ENCODE measurements around the gene RSPO3.
"Not testable (repeated sequence)": the region's sequence is repeated elsewhere in the genome, so short reads cannot be mapped to it uniquely, and the experiment has no call there.

Gene RSPO3

GRCh38 chr6:127118298-127119101 is at the start of gene RSPO3:
RSPO3 (plus strand) TSS chr6:127118671; CDS start chr6:127119193, 522 bp downstream.
- no peak for DNase-seq (ENCODE audit: low read depth)

- DNase-seq (ENCODE audit: low read depth) = no peak
These were observed 48.7 kb upstream of the RSPO3 start for GRCh38 chr6:127069659-127070279.

- DNase-seq (ENCODE audit: low read depth) = no peak
These were observed 45.2 kb upstream of the RSPO3 start for GRCh38 chr6:127073222-127073621.

GRCh38 chr6:127076466-127076865 is 42.0 kb upstream of the RSPO3 start:
- DNase-seq (ENCODE audit: low read depth) = no peak

- DNase-seq (ENCODE audit: low read depth) = no peak
These were observed 40.6 kb upstream of the RSPO3 start for GRCh38 chr6:127077886-127078285.

- no peak for DNase-seq (ENCODE audit: low read depth)
These were observed 39.8 kb upstream of the RSPO3 start for GRCh38 chr6:127078669-127079068.

- DNase-seq (ENCODE audit: low read depth) = no peak
These were observed 38.8 kb upstream of the RSPO3 start for GRCh38 chr6:127079681-127080080.

- DNase-seq (ENCODE audit: low read depth) = no peak
These were observed 38.4 kb upstream of the RSPO3 start for GRCh38 chr6:127080081-127080480.

GRCh38 chr6:127083231-127083962 is 35.1 kb upstream of the RSPO3 start:
- DNase-seq (ENCODE audit: low read depth) = no peak

GRCh38 chr6:127083963-127084310 is 34.5 kb upstream of the RSPO3 start:
- no peak for DNase-seq (ENCODE audit: low read depth)

- no peak for DNase-seq (ENCODE audit: low read depth)
These were observed 33.3 kb upstream of the RSPO3 start for GRCh38 chr6:127085181-127085580.

- no peak for DNase-seq (ENCODE audit: low read depth)
These were observed 28.4 kb upstream of the RSPO3 start for GRCh38 chr6:127090051-127090450.

GRCh38 chr6:127092466-127092865 is 26.0 kb upstream of the RSPO3 start:
- DNase-seq (ENCODE audit: low read depth) = no peak

GRCh38 chr6:127094791-127095190 is 23.7 kb upstream of the RSPO3 start:
- DNase-seq (ENCODE audit: low read depth) = no peak

GRCh38 chr6:127096167-127096566 is 22.3 kb upstream of the RSPO3 start:
- no peak for DNase-seq (ENCODE audit: low read depth)

- not testable (repeated sequence) for DNase-seq (ENCODE audit: low read depth)
These were observed 21.0 kb upstream of the RSPO3 start for GRCh38 chr6:127097442-127097841.

- no peak for DNase-seq (ENCODE audit: low read depth)
These were observed 17.8 kb upstream of the RSPO3 start for GRCh38 chr6:127100510-127101140.

GRCh38 chr6:127102299-127102698 is 16.2 kb upstream of the RSPO3 start:
- no peak for DNase-seq (ENCODE audit: low read depth)

- DNase-seq (ENCODE audit: low read depth) = no peak
These were observed 15.6 kb upstream of the RSPO3 start for GRCh38 chr6:127102859-127103258.

GRCh38 chr6:127103482-127103881 is 15.0 kb upstream of the RSPO3 start:
- no peak for DNase-seq (ENCODE audit: low read depth)

GRCh38 chr6:127107916-127108315 is 10.6 kb upstream of the RSPO3 start:
- DNase-seq (ENCODE audit: low read depth) = no peak

- DNase-seq (ENCODE audit: low read depth) = no peak
These were observed 7.8 kb upstream of the RSPO3 start for GRCh38 chr6:127110712-127111111.

GRCh38 chr6:127111526-127111925 is 6.9 kb upstream of the RSPO3 start:
- no peak for DNase-seq (ENCODE audit: low read depth)

Measured in activated T-helper 9 cell treated with anti-CD3 and anti-CD28 coated beads, Interleukin-2, amount 50 U/mL, for 16 hours (primary cell).